Activated naive CD4-positive, alpha-beta T cell treated with anti-CD3 and anti-CD28 coated beads, Interleukin-2, amount 50 U/mL, for 72 hours (primary cell): ENCODE data around the gene DDX4. TPM values are rescaled to one million over a fixed set of nuclear protein-coding genes. Genes with fewer than 3 reads are reported as not detected.
"Not testable (repeated sequence)": the region's sequence is repeated elsewhere in the genome, so short reads cannot be mapped to it uniquely, and the experiment has no call there.

Source experiments
- ATAC-seq, 2 donors: fragments of 150-1000 bp; cut with Tn5 transposase; 2 replicates each; pipeline ENCODE4 v1.10.0; 2021; ENCODE audit warnings: mild to moderate bottlenecking in 2 of 2, moderate library complexity in 2 of 2
- DNase-seq, 2 donors: peaks; one replicate each; pipeline ENCODE4 v3.0.0; 2021 to 2022; ENCODE audit warnings: low spot score in 2 of 2
- H3K27ac Mint-ChIP-seq, 2 donors: one replicate each; pipeline ENCODE4 v1.8.0; 2022; ENCODE audit warnings: mild to moderate bottlenecking in 2 of 2, mixed read lengths in 2 of 2
- H3K36me3 Mint-ChIP-seq, 2 donors: one replicate each; pipeline ENCODE4 v1.8.0; 2022; ENCODE audit warnings: mixed read lengths in 2 of 2
- H3K9me3 Mint-ChIP-seq, 2 donors: one replicate each; pipeline ENCODE4 v1.8.0; 2022; ENCODE audit warnings: mixed read lengths in 2 of 2
- total RNA-seq, 2 donors: library from RNA; stranded (reverse); gene quantifications; one replicate each; pipeline ENCODE4 v1.2.3, GENCODE V29; 2022

The DDX4 gene
- not detected for total RNA-seq

GRCh38 chr5:55737793-55738192 lies at the start of gene DDX4:
DDX4 (plus strand) TSS chr5:55738061; CDS start chr5:55738964, 903 bp downstream.
- Mint-ChIP-seq H3K27ac (no peak within 1 kb of the TSS), H3K36me3 (no peaks in the 10 kb centered on the region), H3K9me3 (no peaks in the 10 kb centered on the region)
- no peak for DNase-seq
- ATAC-seq, result no peak

DNA sequence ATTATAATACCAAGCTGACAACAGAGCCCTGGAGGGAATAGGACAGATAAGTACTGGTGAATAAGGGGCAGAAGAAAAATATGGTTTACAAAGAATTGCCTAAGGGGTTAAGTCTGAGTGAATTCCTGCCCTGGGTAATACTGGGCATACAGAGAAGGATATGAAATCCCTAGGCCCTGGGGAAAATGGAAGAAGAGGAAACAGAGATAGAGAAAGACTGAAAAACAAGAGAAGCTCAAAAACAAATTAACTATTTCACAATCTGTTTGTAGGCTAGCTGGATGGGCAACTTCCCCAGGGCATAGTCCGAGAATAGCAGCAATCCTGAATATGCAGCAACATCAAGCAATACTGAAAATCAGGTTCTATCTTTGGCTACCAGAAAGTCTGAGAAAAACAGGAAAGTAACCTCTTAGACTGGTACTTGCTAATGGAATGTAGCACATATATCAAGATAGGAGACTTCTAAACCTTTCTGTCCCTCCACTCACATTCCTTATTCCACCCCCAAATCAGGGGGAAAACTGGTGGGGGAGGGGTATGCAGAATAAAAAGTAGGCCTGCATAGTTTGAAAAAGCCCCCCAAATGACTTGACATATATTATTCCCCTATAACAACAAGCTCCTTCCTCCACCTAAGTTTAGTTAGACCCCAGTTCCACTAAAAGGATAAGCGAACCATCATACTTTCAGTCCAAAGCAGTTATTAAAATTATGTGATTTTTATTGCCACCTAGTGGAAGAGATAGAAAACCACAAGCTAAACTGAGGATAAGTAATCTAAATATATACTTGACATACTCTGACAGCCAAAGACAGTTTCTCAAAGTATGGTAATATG lies 46.4 kb upstream of the DDX4 start:
- Mint-ChIP-seq H3K27ac (no peak overlapping the region), H3K9me3 (no peaks in the 10 kb centered on the region), H3K36me3 (no peaks in the 10 kb centered on the region)
- no peak for DNase-seq
- peak in 1 of 2 donors; percentile 40 for ATAC-seq

GRCh38 chr5:55692106-55692417 lies 45.8 kb upstream of the DDX4 start:
- ATAC-seq (no peak), DNase-seq (no peak)
- Mint-ChIP-seq H3K36me3 (no peaks in the 10 kb centered on the region), H3K27ac (no peak overlapping the region), H3K9me3 (no peaks in the 10 kb centered on the region)

GRCh38 chr5:55692509-55692908 lies 45.4 kb upstream of the DDX4 start:
- ATAC-seq (no peak), DNase-seq (no peak)
- H3K9me3 Mint-ChIP-seq, result no peaks in the 10 kb centered on the region
- no peak overlapping the region for H3K27ac Mint-ChIP-seq
- no peaks in the 10 kb centered on the region for H3K36me3 Mint-ChIP-seq

DNA sequence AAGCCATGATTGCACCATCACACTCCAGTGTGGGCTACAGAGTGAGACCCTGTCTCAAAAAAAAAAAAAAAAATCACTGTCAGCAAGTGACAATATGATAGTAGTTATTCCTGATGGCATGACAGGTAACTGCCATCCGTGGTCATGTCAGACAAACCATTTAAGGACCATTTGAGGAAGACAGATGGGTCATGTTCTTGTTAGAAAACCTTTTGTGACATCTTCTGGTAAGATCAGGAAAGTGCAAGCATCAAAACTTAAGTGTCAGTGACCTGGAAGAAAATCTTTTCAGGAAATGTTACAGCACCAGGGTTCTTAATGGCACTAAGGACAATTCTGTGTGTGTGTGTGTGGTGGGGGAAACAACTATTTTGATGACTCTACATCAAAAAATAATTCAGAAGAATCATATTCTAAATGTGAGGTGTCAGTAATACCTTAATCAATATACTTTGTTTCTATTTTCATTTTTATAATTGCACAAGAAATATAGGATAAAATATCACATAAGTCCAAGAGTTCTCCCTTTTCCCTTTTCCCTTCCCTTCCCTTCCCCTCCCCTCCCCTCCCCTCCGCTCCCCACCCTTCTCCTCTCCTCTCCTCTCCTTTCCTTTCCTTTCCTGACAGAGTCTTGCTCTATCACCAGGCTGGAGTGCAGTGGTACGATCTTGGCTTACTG lies 43.6 kb upstream of the DDX4 start:
- no peaks in the 10 kb centered on the region for H3K9me3 Mint-ChIP-seq
- H3K36me3 Mint-ChIP-seq, result no peaks in the 10 kb centered on the region
- ATAC-seq, result peak in 1 of 2 donors; percentile 32
- H3K27ac Mint-ChIP-seq, result no peak overlapping the region
- DNase-seq, result no peak

- H3K36me3 Mint-ChIP-seq, ATAC-seq, DNase-seq: not testable (repeated sequence)
These were observed 41.2 kb upstream of the DDX4 start for GRCh38 chr5:55696704-55697103.

DNA sequence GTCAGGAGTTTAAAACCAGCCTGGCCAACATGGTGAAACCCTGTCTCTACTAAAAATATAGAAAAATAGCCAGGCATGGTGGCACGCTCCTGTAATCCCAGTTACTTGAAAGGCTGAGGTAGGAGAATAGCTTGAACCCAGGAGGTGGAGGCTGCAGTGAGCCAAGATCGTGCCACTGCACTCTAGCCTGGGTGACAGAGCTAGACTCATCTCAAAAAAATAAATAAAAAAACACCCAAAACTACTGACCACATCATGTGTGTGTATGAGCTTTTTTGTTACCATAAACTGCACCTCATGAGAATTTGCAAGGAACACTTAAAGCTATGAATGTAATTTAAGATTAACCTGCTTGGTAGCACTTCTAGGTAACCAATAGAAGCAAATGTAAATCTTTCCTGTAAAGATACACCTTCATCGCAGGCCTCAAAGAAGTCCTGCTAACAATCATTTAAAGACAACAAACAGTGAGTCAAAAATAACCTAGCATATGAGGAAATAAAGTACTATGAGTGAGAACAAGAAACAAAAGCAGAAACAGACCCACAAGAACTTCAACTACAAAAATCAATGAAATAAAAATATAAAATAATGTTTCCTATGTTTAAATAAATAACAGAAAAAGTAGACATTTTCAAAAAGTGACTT lies 38.7 kb upstream of the DDX4 start:
- peak in 1 of 2 donors; percentile 80 for ATAC-seq
- no peaks in the 10 kb centered on the region for H3K36me3 Mint-ChIP-seq
- peak overlapping the region in 1 of 2 donors; percentile 31 for H3K27ac Mint-ChIP-seq
- H3K9me3 Mint-ChIP-seq, result no peaks in the 10 kb centered on the region
- no peak for DNase-seq

More at GRCh38 chr5:55696704-55697103, 41.2 kb upstream of the DDX4 start:
- H3K27ac Mint-ChIP-seq, H3K9me3 Mint-ChIP-seq: not testable (repeated sequence)

GRCh38 chr5:55700745-55701144 lies 37.1 kb upstream of the DDX4 start:
- H3K9me3 Mint-ChIP-seq, result no peaks in the 10 kb centered on the region
- DNase-seq, result no peak
- no peak for ATAC-seq
- no peaks in the 10 kb centered on the region for H3K36me3 Mint-ChIP-seq
- H3K27ac Mint-ChIP-seq, result no peak overlapping the region

- H3K36me3 Mint-ChIP-seq, result no peaks in the 10 kb centered on the region
- ATAC-seq (no peak), DNase-seq (no peak)
- no peaks in the 10 kb centered on the region for H3K9me3 Mint-ChIP-seq
- peak overlapping the region in 1 of 2 donors; percentile 8 for H3K27ac Mint-ChIP-seq
These were observed 36.3 kb upstream of the DDX4 start for GRCh38 chr5:55701462-55702103.

DNA sequence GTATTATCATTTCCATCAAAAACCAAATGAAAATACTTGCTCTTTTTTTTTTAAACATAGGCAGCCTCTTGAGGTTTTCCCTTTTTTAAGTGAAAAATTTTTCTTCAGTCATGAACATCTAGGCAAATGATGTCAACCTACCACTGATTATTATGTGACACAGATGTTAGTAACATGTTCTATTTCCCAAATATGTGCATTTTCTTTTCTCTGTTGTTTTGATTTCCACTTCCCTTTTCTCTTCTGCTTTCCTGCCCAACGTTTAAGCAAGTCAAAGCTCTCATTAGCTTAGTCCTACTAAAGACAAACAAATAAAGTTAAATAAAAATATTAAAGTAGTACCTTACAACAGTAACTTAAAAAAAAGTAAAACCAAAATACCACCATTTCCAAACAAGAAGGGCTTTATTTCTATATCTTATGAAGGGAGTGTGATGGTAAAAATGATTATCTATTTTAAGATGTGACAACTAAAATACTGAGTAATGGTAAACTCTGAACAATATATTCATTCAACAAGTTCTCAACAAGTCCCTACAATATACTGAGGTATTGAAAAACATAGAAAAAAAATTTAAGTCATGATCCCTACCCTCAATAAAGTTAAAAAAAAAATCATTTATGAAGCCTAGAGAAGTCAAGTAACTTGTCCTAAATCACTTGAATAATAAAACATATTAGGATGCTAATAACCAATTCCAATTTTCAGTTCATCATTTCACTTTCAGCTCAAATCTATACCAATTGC lies 35.1 kb upstream of the DDX4 start:
- DNase-seq (no peak), ATAC-seq (no peak)
- H3K36me3 Mint-ChIP-seq, result no peaks in the 10 kb centered on the region
- no peaks in the 10 kb centered on the region for H3K9me3 Mint-ChIP-seq
- no peak overlapping the region for H3K27ac Mint-ChIP-seq

GRCh38 chr5:55706230-55706629 lies 31.6 kb upstream of the DDX4 start:
- H3K36me3 Mint-ChIP-seq, result peaks cover 0 to 5% of the 10 kb centered on the region in 2 donors
- no peak overlapping the region for H3K27ac Mint-ChIP-seq
- H3K9me3 Mint-ChIP-seq, result no peaks in the 10 kb centered on the region
- ATAC-seq (no peak), DNase-seq (no peak)

DNA sequence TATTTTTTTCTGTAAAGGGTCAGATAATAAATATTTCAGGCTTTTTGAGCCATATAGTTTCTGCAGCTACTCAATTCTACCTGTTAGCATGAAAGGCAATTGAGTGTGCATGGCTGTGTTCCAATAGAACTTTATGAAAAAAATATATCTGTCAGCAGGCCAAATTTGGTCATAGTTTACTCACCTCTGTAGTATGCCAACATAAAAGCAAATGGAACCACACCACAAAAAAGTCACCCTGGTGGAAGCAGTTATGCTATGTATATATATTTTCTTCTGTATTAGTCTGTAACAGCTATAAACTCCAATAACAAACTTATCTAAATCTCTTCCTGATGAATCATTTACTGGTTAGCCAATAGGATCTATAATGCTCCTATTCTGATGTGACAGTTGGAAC lies 29.1 kb upstream of the DDX4 start:
- Mint-ChIP-seq H3K36me3 (peaks cover 6 to 14% of the 10 kb centered on the region in 2 donors), H3K9me3 (no peaks in the 10 kb centered on the region), H3K27ac (no peak overlapping the region)
- peak in 1 of 2 donors; percentile 15 for DNase-seq
- ATAC-seq, result peak in 1 of 2 donors; percentile 50

GRCh38 chr5:55711507-55712022 lies 26.3 kb upstream of the DDX4 start:
- peaks cover 0 to 5% of the 10 kb centered on the region in 2 donors for H3K9me3 Mint-ChIP-seq
- ATAC-seq (no peak), DNase-seq (no peak)
- H3K27ac Mint-ChIP-seq, result peak overlapping the region; percentile 89 to 92
- H3K36me3 Mint-ChIP-seq, result peaks cover 6 to 14% of the 10 kb centered on the region in 2 donors

DNA sequence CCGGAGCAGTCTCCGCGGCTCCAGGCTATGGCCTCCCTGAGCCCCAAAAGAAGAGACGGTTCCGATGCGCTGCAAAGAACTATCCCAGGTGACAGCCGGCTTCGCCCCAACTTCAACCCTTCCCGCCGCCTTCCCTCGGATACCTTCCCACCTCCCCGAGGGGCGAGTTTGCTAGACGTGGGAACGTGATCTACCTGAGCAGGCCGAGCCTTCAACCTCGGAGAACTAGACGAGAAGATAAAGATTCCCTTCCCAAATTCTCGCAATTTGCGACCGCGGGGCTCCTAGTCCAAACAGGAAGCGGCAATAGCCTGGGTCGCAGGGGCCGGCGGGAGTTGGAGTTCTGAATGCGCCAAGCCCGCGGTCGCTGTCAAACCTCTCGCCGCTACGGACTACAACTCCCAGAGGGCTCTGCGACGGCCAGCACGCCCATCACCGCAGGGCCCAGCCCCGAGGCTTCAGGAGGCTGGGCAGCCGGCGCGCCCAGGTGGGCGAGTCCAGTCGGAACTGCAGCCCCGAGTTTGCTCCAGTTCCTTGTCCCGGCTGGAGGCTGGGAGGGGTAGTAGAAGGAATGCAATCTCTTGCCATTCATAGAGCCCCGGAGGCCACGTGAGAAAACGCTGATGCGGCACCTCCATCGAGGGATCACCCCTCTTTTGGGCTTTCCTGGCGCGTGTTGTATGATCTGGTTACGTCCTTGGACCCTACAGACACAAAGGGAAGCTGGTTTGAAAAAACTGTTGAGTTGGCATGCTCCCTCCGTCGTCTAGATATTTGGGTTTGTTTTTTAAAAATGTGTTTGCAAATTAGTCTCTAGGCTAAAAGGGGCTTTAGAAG lies 25.6 kb upstream of the DDX4 start, which contains the start of gene SLC38A9:
Gene SLC38A9 (minus strand): TSS at position 302 of the 837 bp plus-strand sequence. CDS start 14,366 bp downstream, outside the sequence.
- ATAC-seq, result peak; percentile 99 to 100
- Mint-ChIP-seq H3K9me3 (peaks cover 0 to 5% of the 10 kb centered on the region in 2 donors), H3K36me3 (peaks cover 6 to 14% of the 10 kb centered on the region in 2 donors), H3K27ac (peak within 1 kb of the TSS; percentile 89 to 92)
- peak; percentile 89 to 93 for DNase-seq

- DNase-seq, result no peak
- Mint-ChIP-seq H3K36me3 (peaks cover 6 to 9% of the 10 kb centered on the region in 2 donors), H3K9me3 (peaks cover 0 to 5% of the 10 kb centered on the region in 2 donors), H3K27ac (no peak overlapping the region)
- no peak for ATAC-seq
These were observed 24.0 kb upstream of the DDX4 start for GRCh38 chr5:55713871-55714270.
